Motor neuron (in vitro differentiated cells): ENCODE data around the gene ACKR2. TPM values are rescaled to one million over a fixed set of nuclear protein-coding genes. Genes with fewer than 3 reads are reported as not detected.

Source experiments
- ATAC-seq, 8 experiments: fragments of 200-7000 bp; cut with Tn5 transposase; replicated peaks in 6 of 8; 2 replicates each; pipeline ENCODE4 v1.8.0; 2021; ENCODE audit warnings: mild to moderate bottlenecking in 8 of 8, moderate library complexity in 8 of 8
- H3K27ac ChIP-seq, 2 donors: fragments of 250-450 bp; sonication (Bioruptor Pico); 2 replicates each; pipeline ENCODE4 v1.9.0; 2021; ENCODE audit warnings: antibody characterized with exemption in 2 of 2, mild to moderate bottlenecking in 2 of 2, moderate library complexity in 1 of 2
- H3K4me1 ChIP-seq, 2 donors: fragments of 250-450 bp; sonication (Bioruptor Pico); replicated peaks in 1 of 2; 2 replicates each; pipeline ENCODE4 v1.6.1; 2021; ENCODE audit warnings: antibody characterized with exemption in 2 of 2, mild to moderate bottlenecking in 2 of 2, moderate library complexity in 1 of 2
- H3K4me3 ChIP-seq, 5 donors: fragments of 250-450 bp; sonication (Bioruptor Pico); 2 replicates each; pipeline ENCODE4 v1.9.0; 2021; ENCODE audit warnings: antibody characterized with exemption in 5 of 5, mild to moderate bottlenecking in 5 of 5, moderate library complexity in 4 of 5
- WGBS, 10 experiments: fragments of 450-650 bp; shearing (Covaris generic); methylation state at CpG; one replicate each; pipeline ENCODE4 v1.0.0; 2022; 5-methylcytosine and 5-hydroxymethylcytosine counted together
- in situ Hi-C, 9 experiments: fragments of 400-800 bp; cut with MboI; loops; one replicate each; pipeline ENCODE4 v1.15.0; 2021; ENCODE audit warnings: low sequenced_read_pairs in 9 of 9, low pct_unique_long_range_greater_than_20kb in 2 of 9; ENCODE audit not compliant: unreplicated experiment in 9 of 9
- total RNA-seq, 8 experiments: library from RNA; unstranded; fragments of 300-600 nt; gene quantifications; 2 replicates each; pipeline versions ENCODE4 v1.2.3 to v1.2.4, GENCODE V29; 2022

ACKR2 gene
- total RNA-seq, 8 experiments from 2014 or later: 0.31 to 0.87 (median 0.38) TPM; not detected in 1

GRCh38 chr3:42856544-42856943 lies 47.3 kb downstream of the ACKR2 start:
- no peak for ATAC-seq
- 6 to 96% (median 77%) methylated on average over 2 to 3 of the region's 3 CpGs; no CpG with 5 or more reads in 2 of the 10 experiments for WGBS, 10 experiments
- Histone ChIP-seq H3K4me3 (no peak overlapping the region), H3K27ac (no peak overlapping the region), H3K4me1 (no peaks in the 10 kb centered on the region)
- in situ Hi-C loops: no loop called here

- ATAC-seq: no peak
- WGBS, 10 experiments: 20 to 100% (median 87%) methylated on average over 1 to 10 of the region's 15 CpGs; no CpG with 5 or more reads in 2 of the 10 experiments
- Histone ChIP-seq H3K27ac (no peak overlapping the region), H3K4me1 (no peaks in the 10 kb centered on the region), H3K4me3 (no peak overlapping the region)
- in situ Hi-C loops: no loop called here
These were observed 55.2 kb downstream of the ACKR2 start for GRCh38 chr3:42864321-42864950.

GRCh38 chr3:42865256-42865655 lies 56.0 kb downstream of the ACKR2 start:
- 60 to 95% (median 82%) methylated on average over 2 to 7 of the region's 8 CpGs; no CpG with 5 or more reads in 4 of the 10 experiments for WGBS, 10 experiments
- in situ Hi-C loops: no loop called here
- H3K4me1 ChIP-seq: no peaks in the 10 kb centered on the region
- ATAC-seq: no peak
- H3K4me3 ChIP-seq: no peak overlapping the region
- H3K27ac ChIP-seq: no peak overlapping the region

GRCh38 chr3:42867138-42867537 lies 57.9 kb downstream of the ACKR2 start:
- 33 to 100% (median 83%) methylated on average over 1 to 7 of the region's 7 CpGs for WGBS, 10 experiments
- H3K27ac ChIP-seq: no peak overlapping the region
- H3K4me3 ChIP-seq: no peak overlapping the region
- no peak for ATAC-seq
- no peaks in the 10 kb centered on the region for H3K4me1 ChIP-seq
- in situ Hi-C loops: no loop called here

GRCh38 chr3:42868841-42869240 lies 59.6 kb downstream of the ACKR2 start:
- 20 to 50% (median 36%) methylated on average over 1 to 4 of the region's 5 CpGs; no CpG with 5 or more reads in 2 of the 10 experiments for WGBS, 10 experiments
- in situ Hi-C loops: no loop called here
- no peaks in the 10 kb centered on the region for H3K4me1 ChIP-seq
- no peak overlapping the region for H3K4me3 ChIP-seq
- no peak overlapping the region for H3K27ac ChIP-seq
- no peak for ATAC-seq

GRCh38 chr3:42871592-42872196 lies 62.4 kb downstream of the ACKR2 start:
- Histone ChIP-seq H3K4me1 (no peaks in the 10 kb centered on the region), H3K4me3 (no peak overlapping the region), H3K27ac (no peak overlapping the region)
- 10 to 89% (median 67%) methylated on average over 1 to 2 of the region's 5 CpGs; no CpG with 5 or more reads in 4 of the 10 experiments for whole genome bisulfite sequencing, 10 experiments
- in situ Hi-C loops: no loop called here
- ATAC-seq: peak in 1 of 8 experiments; percentile 49

GRCh38 chr3:42872718-42873117 lies 63.5 kb downstream of the ACKR2 start:
- in situ Hi-C loops: no loop called here
- H3K27ac ChIP-seq: no peak overlapping the region
- no peak for ATAC-seq
- WGBS, 10 experiments: 22 to 67% (median 65%) methylated on average over 1 of the region's 1 CpG; no CpG with 5 or more reads in 6 of the 10 experiments
- H3K4me1 ChIP-seq: no peaks in the 10 kb centered on the region
- H3K4me3 ChIP-seq: no peak overlapping the region

DNA sequence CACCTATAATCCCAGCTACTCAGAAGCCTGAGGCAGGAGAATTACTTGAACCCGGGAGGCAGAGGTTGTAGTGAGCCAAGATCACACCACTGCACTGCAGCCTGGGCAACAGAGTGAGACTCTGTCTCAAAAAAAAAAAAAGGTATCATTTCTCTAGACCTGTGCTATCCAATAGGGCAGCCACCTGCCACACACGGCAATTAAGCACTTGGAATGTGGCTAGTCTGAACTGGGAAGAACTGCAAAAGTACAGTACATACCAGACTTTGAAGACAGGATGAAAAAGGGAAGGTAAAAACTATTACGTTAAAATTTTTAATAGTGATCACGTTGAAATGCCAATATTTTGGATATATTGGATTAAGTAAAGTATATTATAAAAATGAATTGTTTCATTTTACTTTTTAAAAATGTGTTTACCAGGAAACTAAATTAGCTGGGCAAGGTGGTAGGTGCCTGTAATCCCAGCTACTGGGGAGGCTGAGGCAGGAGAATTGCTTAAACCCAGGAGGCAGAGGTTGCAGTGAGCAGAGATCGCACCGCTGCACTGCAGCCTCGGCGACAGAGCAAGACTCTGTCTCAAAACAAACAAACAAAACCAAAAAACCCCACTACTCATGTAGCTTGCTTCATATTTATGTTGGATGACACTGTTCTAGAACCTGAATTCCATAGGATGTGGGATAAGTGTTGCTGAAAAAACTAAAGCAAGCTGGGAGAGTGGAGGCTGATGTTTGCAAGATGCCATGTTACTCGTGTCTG lies 64.2 kb downstream of the ACKR2 start:
- Histone ChIP-seq H3K4me1 (no peaks in the 10 kb centered on the region), H3K27ac (no peak overlapping the region), H3K4me3 (no peak overlapping the region)
- in situ Hi-C loops: no loop called here
- no peak for ATAC-seq
- 36 to 100% (median 83%) methylated on average over 3 to 8 of the region's 9 CpGs for WGBS, 10 experiments

GRCh38 chr3:42874749-42875148 lies 65.5 kb downstream of the ACKR2 start:
- H3K27ac ChIP-seq: no peak overlapping the region
- 20 to 100% (median 83%) methylated on average over 1 to 3 of the region's 10 CpGs; no CpG with 5 or more reads in 4 of the 10 experiments for WGBS, 10 experiments
- no peak overlapping the region for H3K4me3 ChIP-seq
- in situ Hi-C loops: no loop called here
- no peaks in the 10 kb centered on the region for H3K4me1 ChIP-seq
- ATAC-seq: no peak

GRCh38 chr3:42875325-42876151 lies 66.3 kb downstream of the ACKR2 start, which contains the start of gene CYP8B1:
Gene CYP8B1 (minus strand): TSS chr3:42875879. CDS start chr3:42875816, 63 bp downstream.
- no peaks in the 10 kb centered on the region for H3K4me1 ChIP-seq
- H3K27ac ChIP-seq: no peak within 1 kb of the TSS
- in situ Hi-C loops: no loop called here
- no peak for ATAC-seq
- H3K4me3 ChIP-seq: no peak within 1 kb of the TSS
- 19 to 96% (median 73%) methylated on average over 1 to 9 of the region's 13 CpGs; no CpG with 5 or more reads in 2 of the 10 experiments for WGBS, 10 experiments

DNA sequence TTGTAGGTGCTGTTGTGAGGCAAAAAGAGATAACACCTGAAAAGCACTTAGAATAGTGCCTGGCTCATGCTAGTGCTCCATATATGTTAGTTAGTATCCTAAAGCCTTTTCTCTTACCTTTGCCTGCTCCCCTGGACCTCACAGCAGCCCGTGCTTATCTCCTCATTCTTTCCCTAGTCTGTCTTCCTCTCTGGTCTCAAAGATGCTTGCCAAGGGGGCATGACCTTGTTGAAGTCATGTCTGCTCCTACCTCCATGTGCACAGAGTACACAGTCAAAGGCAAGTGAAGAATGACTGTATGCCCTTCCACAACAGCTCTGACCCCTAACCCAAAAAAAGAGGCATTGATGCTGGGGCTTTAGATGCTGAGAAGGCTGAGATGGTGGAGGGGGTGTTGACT lies 67.2 kb downstream of the ACKR2 start:
- in situ Hi-C loops: no loop called here
- H3K4me1 ChIP-seq: peaks cover 0 to under 1% of the 10 kb centered on the region in 2 donors
- 71% methylated on average over 1 of the region's 1 CpG; no CpG with 5 or more reads in 9 of the 10 experiments for WGBS, 10 experiments

GRCh38 chr3:42876940-42877720 lies 67.9 kb downstream of the ACKR2 start:
- 26 to 100% (median 53%) methylated on average over 1 to 7 of the region's 7 CpGs for WGBS, 10 experiments
- in situ Hi-C loops: no loop called here
- no peak overlapping the region for H3K27ac ChIP-seq
- no peak for ATAC-seq
- H3K4me1 ChIP-seq: peaks cover 0 to 2% of the 10 kb centered on the region in 2 donors
- no peak overlapping the region for H3K4me3 ChIP-seq

More for the DNA sequence above, 67.2 kb downstream of the ACKR2 start:
- no peak for ATAC-seq
- H3K4me3 ChIP-seq: no peak overlapping the region
- no peak overlapping the region for H3K27ac ChIP-seq
